Hypothalamus (tissue), 51 donors: ENCODE data around the gene CUL9.

Experiments
- DNase-seq, 51 donors: peaks; one replicate each; lab custom pipeline; 2025; lab: John Stamatoyannopoulos, UW

CUL9 gene

GRCh38 chr6:43268782-43269272 lies 86.8 kb downstream of the CUL9 start:
- DNase-seq = no peak

- DNase-seq = no peak
Measured at GRCh38 chr6:43269273-43270007, 87.4 kb downstream of the CUL9 start.

GRCh38 chr6:43271103-43271815 lies 89.3 kb downstream of the CUL9 start:
- DNase-seq = no peak

- no peak for DNase-seq
Measured at GRCh38 chr6:43271944-43272343, 89.9 kb downstream of the CUL9 start.

GRCh38 chr6:43273707-43274106 lies 91.7 kb downstream of the CUL9 start:
- no peak for DNase-seq
